Astrocyte (in vitro differentiated cells and primary cell): ENCODE data around the gene AIFM3. TPM values are rescaled to one million over a fixed set of nuclear protein-coding genes. Genes with fewer than 3 reads are reported as not detected.
"Not testable (repeated sequence)": the region's sequence is repeated elsewhere in the genome, so short reads cannot be mapped to it uniquely, and the experiment has no call there.

Experiments used
- DNase-seq: peaks from one replicate; pipeline ENCODE4 v3.0.0-alpha.2; 2010; ENCODE audit warnings: low read depth
- FAIRE-seq: peaks from 2 replicates; lab custom pipeline; 2011; peaks lifted over from hg19 to GRCh38; lab: Jason Lieb, UNC
- H2AFZ ChIP-seq: 2 replicates; pipeline ENCODE4 v1.6.0; 2012; ENCODE audit warnings: low read depth, low read length, inconsistent platforms
- H3K27ac ChIP-seq: 2 replicates; pipeline ENCODE4 v1.5.1; 2011; ENCODE audit warnings: low read depth, low read length, inconsistent platforms
- H3K27me3 ChIP-seq: 2 replicates; pipeline ENCODE4 v1.6.0; 2011; ENCODE audit warnings: low read length, inconsistent platforms; ENCODE audit not compliant: insufficient read depth
- H3K36me3 ChIP-seq: 2 replicates; pipeline ENCODE4 v1.5.1; 2011; ENCODE audit warnings: low read length, inconsistent platforms; ENCODE audit not compliant: insufficient read depth
- H3K4me1 ChIP-seq: 2 replicates; pipeline ENCODE4 v1.5.1; 2011; ENCODE audit warnings: low read length, inconsistent platforms; ENCODE audit not compliant: insufficient read depth
- H3K4me2 ChIP-seq: 2 replicates; pipeline ENCODE4 v1.6.0; 2012; ENCODE audit warnings: low read length, inconsistent platforms
- H3K4me3 ChIP-seq: 2 replicates; pipeline ENCODE4 v1.5.1; 2011; ENCODE audit warnings: low read depth, mild to moderate bottlenecking, low read length, inconsistent platforms; ENCODE audit not compliant: insufficient read depth
- H3K79me2 ChIP-seq: 2 replicates; pipeline ENCODE4 v1.6.0; 2012; ENCODE audit warnings: mild to moderate bottlenecking, low read length, inconsistent platforms; ENCODE audit not compliant: insufficient read depth
- H3K9ac ChIP-seq: 2 replicates; pipeline ENCODE4 v1.6.0; 2012; ENCODE audit warnings: mild to moderate bottlenecking, low read length, inconsistent platforms
- H3K9me3 ChIP-seq: 2 replicates; pipeline ENCODE4 v1.5.1; 2012; ENCODE audit warnings: low read depth, mild to moderate bottlenecking, low read length, inconsistent platforms; ENCODE audit not compliant: insufficient read depth
- H4K20me1 ChIP-seq: 2 replicates; pipeline ENCODE4 v1.6.0; 2012; ENCODE audit warnings: low read length, inconsistent platforms; ENCODE audit not compliant: insufficient read depth
- H3K27ac Mint-ChIP-seq: one replicate; pipeline ENCODE4 v1.8.0; 2021; ENCODE audit warnings: mild to moderate bottlenecking, mixed read lengths; ENCODE audit not compliant: unreplicated experiment
- H3K27me3 Mint-ChIP-seq: one replicate; pipeline ENCODE4 v1.8.0; 2021; ENCODE audit warnings: low read depth, mixed read lengths; ENCODE audit not compliant: unreplicated experiment
- H3K36me3 Mint-ChIP-seq: one replicate; pipeline ENCODE4 v1.8.0; 2021; ENCODE audit warnings: low read depth, mixed read lengths; ENCODE audit not compliant: unreplicated experiment
- H3K4me1 Mint-ChIP-seq: one replicate; pipeline ENCODE4 v1.8.0; 2021; ENCODE audit warnings: low read depth, mixed read lengths; ENCODE audit not compliant: unreplicated experiment
- H3K4me3 Mint-ChIP-seq: one replicate; pipeline ENCODE4 v1.8.0; 2021; ENCODE audit warnings: mild to moderate bottlenecking, moderate library complexity, mixed read lengths; ENCODE audit not compliant: unreplicated experiment
- H3K9me3 Mint-ChIP-seq: one replicate; pipeline ENCODE4 v1.8.0; 2021; ENCODE audit warnings: mild to moderate bottlenecking, mixed read lengths; ENCODE audit not compliant: unreplicated experiment
- CTCF ChIP-seq: IDR thresholded peaks from 2 replicates; pipeline ENCODE4 v1.5.1; 2011; ENCODE audit warnings: low read depth, mild to moderate bottlenecking, inconsistent platforms, low read length, moderate library complexity; ENCODE audit not compliant: insufficient read depth
- EZH2 ChIP-seq: IDR thresholded peaks from 2 replicates; pipeline ENCODE4 v1.6.1; 2012; ENCODE audit warnings: mild to moderate bottlenecking, low read length, inconsistent platforms; ENCODE audit not compliant: insufficient read depth
- total RNA-seq: library from RNA; stranded (reverse); gene quantifications from 2 replicates; pipeline ENCODE4 v1.2.1, GENCODE V29; 2021

Gene AIFM3
- total RNA-seq, 1 donor from 2014 or later: 0.48 TPM

GRCh38 chr22:20940186-20940651 lies 26.8 kb upstream of the AIFM3 start:
- Histone ChIP-seq H3K9me3 (no peaks in the 10 kb centered on the region), H3K4me1 (peaks cover 3% of the 10 kb centered on the region), H3K27me3 (no peaks in the 10 kb centered on the region), H3K9ac (no peak overlapping the region), H3K79me2 (peaks cover 96% of the 10 kb centered on the region), H3K27ac (no peak overlapping the region), H2AFZ (no peak overlapping the region), H4K20me1 (peaks cover 91% of the 10 kb centered on the region), H3K4me2 (no peak overlapping the region), H3K4me3 (no peak overlapping the region), H3K36me3 (peaks cover 4% of the 10 kb centered on the region)
- TF ChIP-seq EZH2: no peak
- TF ChIP-seq CTCF: no peak
- no peaks in the 10 kb centered on the region for H3K27me3 Mint-ChIP-seq
- no peak overlapping the region for H3K27ac Mint-ChIP-seq
- FAIRE-seq (no peak), DNase-seq (no peak)
- H3K4me3 Mint-ChIP-seq: no peak overlapping the region
- peaks cover 7% of the 10 kb centered on the region for H3K36me3 Mint-ChIP-seq
- H3K9me3 Mint-ChIP-seq: no peaks in the 10 kb centered on the region
- peaks cover 24% of the 10 kb centered on the region for H3K4me1 Mint-ChIP-seq

GRCh38 chr22:20940904-20941385 lies 26.1 kb upstream of the AIFM3 start:
- Mint-ChIP-seq H3K36me3 (peaks cover 7% of the 10 kb centered on the region), H3K27ac (no peak overlapping the region), H3K9me3 (no peaks in the 10 kb centered on the region), H3K4me1 (peaks cover 27% of the 10 kb centered on the region), H3K4me3 (no peak overlapping the region), H3K27me3 (no peaks in the 10 kb centered on the region)
- DNase-seq: no peak
- peaks cover 3% of the 10 kb centered on the region for H3K36me3 ChIP-seq
- H4K20me1 ChIP-seq: peaks cover 92% of the 10 kb centered on the region
- H3K4me1 ChIP-seq: peaks cover 10% of the 10 kb centered on the region
- no peaks in the 10 kb centered on the region for H3K9me3 ChIP-seq
- H3K79me2 ChIP-seq: peaks cover 96% of the 10 kb centered on the region
- TF ChIP-seq EZH2: no peak
- TF ChIP-seq CTCF: no peak
- no peak for FAIRE-seq
- H3K4me2 ChIP-seq: no peak overlapping the region
- H3K27ac ChIP-seq: no peak overlapping the region
- H2AFZ ChIP-seq: no peak overlapping the region
- no peak overlapping the region for H3K4me3 ChIP-seq
- no peaks in the 10 kb centered on the region for H3K27me3 ChIP-seq
- no peak overlapping the region for H3K9ac ChIP-seq

GRCh38 chr22:20942203-20942902 lies 24.7 kb upstream of the AIFM3 start:
- not testable (repeated sequence) for H3K27ac ChIP-seq, H3K27ac Mint-ChIP-seq, H3K27me3 Mint-ChIP-seq, H3K36me3 Mint-ChIP-seq, H3K4me3 ChIP-seq, H3K27me3 ChIP-seq, H3K9me3 ChIP-seq, DNase-seq, H3K36me3 ChIP-seq, H2AFZ ChIP-seq, H3K4me2 ChIP-seq, FAIRE-seq, H3K9me3 Mint-ChIP-seq, H3K4me3 Mint-ChIP-seq, H3K9ac ChIP-seq
- peaks cover 29% of the 10 kb centered on the region for H3K4me1 Mint-ChIP-seq
- Histone ChIP-seq H4K20me1 (peaks cover 93% of the 10 kb centered on the region), H3K79me2 (peaks cover 97% of the 10 kb centered on the region), H3K4me1 (peaks cover 15% of the 10 kb centered on the region)
